HCT116 (cell line): ENCODE measurements around the gene PPP1CC. TPM values are rescaled to one million over a fixed set of nuclear protein-coding genes. Genes with fewer than 3 reads are reported as not detected.

Experiments used
- ATAC-seq: fragments of 200-7000 bp; cut with Tn5 transposase; 2 replicates; pipeline ENCODE4 v1.9.1; 2020; ENCODE audit warnings: mild to moderate bottlenecking, moderate library complexity
- BruUV-seq: library from RNA; stranded (reverse); fragments of 400-500 nt; replicated peaks from 2 replicates; lab custom pipeline; 2021; lab: Mats Ljungman, UMichigan
- CTCF ChIA-PET: fragments of 300-600 bp; sonication (Branson Sonifier 250); formaldehyde crosslinking; loops from one replicate; lab custom pipeline; 2021; ENCODE audit warnings: antibody characterized with exemption; lab: Charles Lee
- POLR2A ChIA-PET: fragments of 300-600, 350-600 bp; sonication (Branson Sonifier 250); formaldehyde crosslinking; loops from one replicate; lab custom pipeline; 2021; ENCODE audit warnings: antibody characterized with exemption; lab: Charles Lee
- RAD21 ChIA-PET, 2 experiments: fragments of 300-600 bp; sonication (Branson Sonifier 250); formaldehyde crosslinking; loops; one replicate each; lab custom pipeline; 2023; ENCODE audit warnings: low total read pairs in 2 of 2; ENCODE audit not compliant: uncharacterized antibody in 2 of 2, unreplicated experiment in 2 of 2, low non-redundant PET in 1 of 2; lab: Charles Lee
- DNase-seq: peaks from one replicate; pipeline ENCODE4 v3.0.0-alpha.2; 2010; ENCODE audit warnings: low read depth, low spot score
- H2AFZ ChIP-seq: fragments of 200-600 bp; shearing (Covaris generic), sonication (generic); 2 replicates; pipeline ENCODE4 v1.6.1; 2017; ENCODE audit warnings: low read depth, mixed run types, mixed read lengths, antibody characterized with exemption, low read length; ENCODE audit not compliant: poor library complexity, severe bottlenecking
- H3K27ac ChIP-seq: 2 replicates; pipeline ENCODE4 v1.5.1; 2012; ENCODE audit warnings: low read depth, low read length
- H3K27me3 ChIP-seq: fragments of 200-600 bp; sonication (generic); 2 replicates; pipeline ENCODE4 v1.6.1; 2016; ENCODE audit warnings: mixed run types, low read length, mixed read lengths; ENCODE audit not compliant: insufficient read depth
- H3K36me3 ChIP-seq, 2 experiments: fragments of 200-500 bp in 1 of 2; fragments of 200-600 bp in 1 of 2; sonication (Bioruptor generic) in 1 of 2; sonication (generic) in 1 of 2; 2 replicates each; pipeline versions ENCODE4 v1.5.1 to v1.6.1; 2014 to 2016; ENCODE audit warnings: low read length in 2 of 2, inconsistent platforms in 1 of 2, mixed read lengths in 1 of 2, mixed run types in 1 of 2; ENCODE audit not compliant: insufficient read depth in 2 of 2, control insufficient read depth in 1 of 2
- H3K4me1 ChIP-seq, 2 experiments: fragments of 200-600 bp in 1 of 2; sonication (generic) in 1 of 2; 2 replicates each; pipeline versions ENCODE4 v1.5.1 to v1.6.1; 2012 to 2017; ENCODE audit warnings: low read length in 2 of 2, inconsistent platforms in 1 of 2, mild to moderate bottlenecking in 1 of 2, mixed read lengths in 1 of 2, mixed run types in 1 of 2, moderate library complexity in 1 of 2; ENCODE audit not compliant: insufficient read depth in 2 of 2, control insufficient read depth in 1 of 2
- H3K4me2 ChIP-seq: fragments of 200-600 bp; sonication (generic); 2 replicates; pipeline ENCODE4 v1.6.1; 2017; ENCODE audit warnings: mixed run types, low read length, mixed read lengths
- H3K4me3 ChIP-seq, 2 experiments: fragments of 200-600 bp in 1 of 2; sonication (generic) in 1 of 2; replicated peaks in 1 of 2; 2 replicates each; pipeline ENCODE4 v1.5.1; 2011 to 2016; ENCODE audit warnings: low read length in 2 of 2, control low read depth in 1 of 2, low read depth in 1 of 2, mild to moderate bottlenecking in 1 of 2, mixed read lengths in 1 of 2, mixed run types in 1 of 2
- H3K79me2 ChIP-seq: fragments of 200-600 bp; sonication (generic); 2 replicates; pipeline ENCODE4 v1.6.1; 2017; ENCODE audit warnings: mild to moderate bottlenecking, mixed run types, low read length, moderate library complexity, mixed read lengths; ENCODE audit not compliant: insufficient read depth
- H3K9ac ChIP-seq: fragments of 200-600 bp; sonication (generic); 2 replicates; pipeline ENCODE4 v1.6.1; 2016; ENCODE audit warnings: low read length, mixed read lengths
- H3K9me2 ChIP-seq: fragments of 200-600 bp; sonication (generic), shearing (Covaris generic); 2 replicates; pipeline ENCODE4 v1.6.1; 2017; ENCODE audit warnings: mixed run types, mild to moderate bottlenecking, moderate library complexity; ENCODE audit not compliant: insufficient read depth
- H3K9me3 ChIP-seq, 2 experiments: fragments of 200-500 bp in 1 of 2; fragments of 200-600 bp in 1 of 2; sonication (Bioruptor generic) in 1 of 2; sonication (generic) in 1 of 2; 2 replicates each; pipeline ENCODE4 v1.6.1; 2014 to 2017; ENCODE audit warnings: low read length in 2 of 2, mixed read lengths in 2 of 2, inconsistent platforms in 1 of 2, low read depth in 1 of 2, mild to moderate bottlenecking in 1 of 2, mixed run types in 1 of 2, moderate library complexity in 1 of 2; ENCODE audit not compliant: control insufficient read depth in 1 of 2, insufficient read depth in 1 of 2
- H4K20me1 ChIP-seq: fragments of 200-600 bp; sonication (generic), shearing (Covaris generic); 2 replicates; pipeline ENCODE4 v1.6.1; 2017; ENCODE audit warnings: mixed run types, mild to moderate bottlenecking, moderate library complexity; ENCODE audit not compliant: insufficient read depth
- ATF3 ChIP-seq: IDR thresholded peaks from 2 replicates; pipeline ENCODE4 v1.6.1; 2012
- CBX3 ChIP-seq: IDR thresholded peaks from 2 replicates; pipeline ENCODE4 v1.6.1; 2012; ENCODE audit warnings: low read depth
- CEBPB ChIP-seq: IDR thresholded peaks from 2 replicates; pipeline ENCODE4 v1.6.1; 2012; ENCODE audit warnings: low read depth
- ELF1 ChIP-seq: IDR thresholded peaks from 2 replicates; pipeline ENCODE4 v1.6.1; 2012; ENCODE audit warnings: low read depth, borderline replicate concordance
- EZH2 ChIP-seq: fragments of 200-600 bp; sonication (generic); IDR thresholded peaks from 2 replicates; pipeline ENCODE4 v1.6.1; 2017; ENCODE audit warnings: antibody characterized with exemption, mixed run types
- JUND ChIP-seq: IDR thresholded peaks from 2 replicates; pipeline ENCODE4 v1.6.1; 2012
- MAX ChIP-seq: IDR thresholded peaks from 2 replicates; pipeline ENCODE4 v1.6.1; 2012
- REST ChIP-seq: IDR thresholded peaks from 2 replicates; pipeline ENCODE4 v1.6.1; 2012; ENCODE audit warnings: low read depth
- SIN3A ChIP-seq: IDR thresholded peaks from 2 replicates; pipeline ENCODE4 v1.6.1; 2012; ENCODE audit warnings: low read depth
- SRF ChIP-seq: IDR thresholded peaks from 2 replicates; pipeline ENCODE4 v1.6.1; 2012; ENCODE audit warnings: low read depth
- ZFX ChIP-seq: fragments of 450-650 bp; IDR thresholded peaks from 2 replicates; pipeline ENCODE4 v1.6.1; 2017
- intact Hi-C: fragments of 100-400 bp; cut with micrococcal nuclease; formaldehyde crosslinking; loops from 2 replicates; pipeline ENCODE4 v1.10.0; 2022
- total RNA-seq: library from RNA; stranded (reverse); gene quantifications from one replicate; pipeline ENCODE4 v1.2.1, GENCODE V29; 2021; ENCODE audit not compliant: unreplicated experiment

The PPP1CC gene
- total RNA-seq, 1 experiment from 2014 or later = 248 TPM

- ChIA-PET POLR2A (interaction anchor here (0.5 kb wide), 1 partner anchor 9 kb away, joined by 3 read pairs; no protein-coding TSS in a partner anchor), RAD21 (interaction anchor here (1.0 to 1.3 kb wide), 3 partner anchors 122 to 183 kb away, joined by 3 to 5 read pairs (median 4); no protein-coding TSS in a partner anchor), CTCF (interaction anchor here (0.6 to 1.9 kb wide), 14 partner anchors 8 to 555 kb away, joined by 3 to 20 read pairs (median 4); partner anchors contain the start of genes CCDC63 and FAM216A)
- H3K4me1 ChIP-seq = peaks cover 7 to 18% of the 10 kb centered on the region in 2 experiments
- H3K4me2 ChIP-seq = peak overlapping the region; percentile 67
- no peak for ATAC-seq
- H3K27ac ChIP-seq = no peak overlapping the region
- no peaks in the 10 kb centered on the region for H3K9me3 ChIP-seq
- no peak overlapping the region for H3K9ac ChIP-seq
- TF ChIP-seq SRF (no peak), SIN3A (no peak), MAX (no peak), ELF1 (no peak), EZH2 (no peak), ATF3 (no peak), JUND (no peak), CBX3 (no peak), CEBPB (no peak), REST (no peak), ZFX (no peak)
- H3K27me3 ChIP-seq = no peaks in the 10 kb centered on the region
- no peak for DNase-seq
- H2AFZ ChIP-seq = peak overlapping the region; percentile 28
- no TSS peak for BruUV-seq
- no peaks in the 10 kb centered on the region for H3K79me2 ChIP-seq
- H3K4me3 ChIP-seq = peak overlapping the region in 1 of 2 experiments; percentile 35; a peak in 1 of 4 replicates
- H4K20me1 ChIP-seq = no peaks in the 10 kb centered on the region
- no peaks in the 10 kb centered on the region for H3K9me2 ChIP-seq
- intact Hi-C loops = loop anchor here (2.0 kb wide), 1 partner anchor 183 kb away; no protein-coding TSS in a partner anchor
- no peaks in the 10 kb centered on the region for H3K36me3 ChIP-seq
Measured at GRCh38 chr12:110705309-110705708, 37.4 kb downstream of the PPP1CC start.
